ENCODE data around the gene EIF3A. TPM values are rescaled to one million over a fixed set of nuclear protein-coding genes. Genes with fewer than 3 reads are reported as not detected.

The EIF3A gene
- total and polyA plus RNA-seq, 2 donors (not counting 1 experiment from before 2014, with no cell fraction given): 39.9 to 112 TPM

DNA sequence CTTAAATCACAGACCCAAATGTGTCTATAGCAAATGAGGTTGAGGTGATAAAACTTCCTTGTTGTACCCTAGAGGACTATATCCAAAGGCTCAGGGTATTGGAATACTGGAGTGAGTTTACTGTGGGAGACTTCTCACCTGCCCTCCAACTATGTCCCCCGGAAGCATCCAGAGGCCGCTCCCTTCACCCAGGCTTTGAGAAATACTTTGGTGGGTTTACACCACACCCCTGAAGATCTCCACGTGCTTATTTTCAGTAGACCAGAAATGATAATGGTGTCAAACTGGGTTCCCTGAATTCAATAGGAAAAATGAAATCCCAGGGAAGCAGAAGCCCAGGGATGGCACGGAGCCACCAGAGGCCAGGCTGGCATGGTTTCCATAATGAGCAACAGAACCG is 82.4 kb downstream of the EIF3A start:
- H4K20me1 ChIP-seq (ENCODE audit: control insufficient read depth, extremely low read depth, insufficient read depth, low read length): no peaks in the 10 kb centered on the region
- H3K9me3 ChIP-seq (ENCODE audit: control insufficient read depth, insufficient read depth, low read depth, low read length): no peaks in the 10 kb centered on the region
- peaks cover 12% of the 10 kb centered on the region for H3K27me3 ChIP-seq (ENCODE audit: control insufficient read depth, insufficient read depth, low read length)
- no peak overlapping the region for H3K9ac ChIP-seq (ENCODE audit: insufficient read depth, low read length)
- H3K4me3 ChIP-seq (replicated peaks in 1 of 4; ENCODE audit: control extremely low read depth in 1 of 4, insufficient read depth in 1 of 4, low read depth in 3 of 4, low read length in 4 of 4): no peak overlapping the region
- no peak overlapping the region for H3K4me2 ChIP-seq (ENCODE audit: extremely low read depth, insufficient read depth, low read length)
- no peak overlapping the region for H3K27ac ChIP-seq (ENCODE audit: insufficient read depth, low read length)
- no peaks in the 10 kb centered on the region for H3K36me3 ChIP-seq (ENCODE audit: control insufficient read depth, insufficient read depth, low read length)
- H3K4me1 ChIP-seq (ENCODE audit: control insufficient read depth, extremely low read depth, insufficient read depth, low read length): no peaks in the 10 kb centered on the region
- TF ChIP-seq EZH2 (IDR thresholded peaks at IDR 0.05; ENCODE audit: low read length, missing control alignments): no peak
- H3K79me2 ChIP-seq (ENCODE audit: control insufficient read depth, insufficient read depth, low read length): no peaks in the 10 kb centered on the region
- DNase-seq (ENCODE audit: low read depth in 2 of 2): no peak
- no peak overlapping the region for H2AFZ ChIP-seq (ENCODE audit: low read length)

DNA sequence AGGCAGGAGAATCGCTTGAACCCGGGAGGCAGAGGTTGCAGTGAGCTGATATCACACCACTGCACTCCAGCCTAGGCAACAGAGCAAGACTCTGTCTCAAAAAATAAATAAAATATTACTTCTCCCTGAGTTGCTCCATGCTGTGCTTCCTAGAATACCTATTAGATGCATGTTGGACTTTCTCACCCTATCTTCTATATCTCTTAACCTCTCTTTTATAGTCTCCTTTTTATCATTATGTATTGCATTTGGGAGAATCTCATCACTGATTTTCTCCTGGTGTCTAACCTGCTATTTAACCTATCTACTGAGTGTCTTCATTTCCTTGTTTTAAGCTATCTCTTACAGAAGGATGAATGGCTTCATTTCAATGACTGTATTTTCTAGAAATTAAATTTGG is 83.2 kb downstream of the EIF3A start:
- Histone ChIP-seq H3K27me3 (ENCODE audit: control insufficient read depth, insufficient read depth, low read length) (peaks cover 12% of the 10 kb centered on the region), H4K20me1 (ENCODE audit: control insufficient read depth, extremely low read depth, insufficient read depth, low read length) (no peaks in the 10 kb centered on the region), H3K4me1 (ENCODE audit: control insufficient read depth, extremely low read depth, insufficient read depth, low read length) (no peaks in the 10 kb centered on the region), H3K36me3 (ENCODE audit: control insufficient read depth, insufficient read depth, low read length) (no peaks in the 10 kb centered on the region), H3K9ac (ENCODE audit: insufficient read depth, low read length) (no peak overlapping the region), H3K27ac (ENCODE audit: insufficient read depth, low read length) (no peak overlapping the region), H3K4me2 (ENCODE audit: extremely low read depth, insufficient read depth, low read length) (no peak overlapping the region), H3K79me2 (ENCODE audit: control insufficient read depth, insufficient read depth, low read length) (no peaks in the 10 kb centered on the region), H2AFZ (ENCODE audit: low read length) (no peak overlapping the region), H3K4me3 (replicated peaks in 1 of 4; ENCODE audit: control extremely low read depth in 1 of 4, insufficient read depth in 1 of 4, low read depth in 3 of 4, low read length in 4 of 4) (no peak overlapping the region), H3K9me3 (ENCODE audit: control insufficient read depth, insufficient read depth, low read depth, low read length) (no peaks in the 10 kb centered on the region)
- no peak for TF ChIP-seq CTCF (conservative IDR thresholded peaks at IDR 0.05 in 1 of 2, IDR thresholded peaks at IDR 0.05 in 1 of 2; ENCODE audit: low read depth in 1 of 2, low read length in 2 of 2)
- no peak for DNase-seq (ENCODE audit: low read depth in 2 of 2)

GRCh38 chr10:118995739-118996138 is 84.9 kb downstream of the EIF3A start:
- Histone ChIP-seq H3K27ac (ENCODE audit: insufficient read depth, low read length) (no peak overlapping the region), H3K79me2 (ENCODE audit: control insufficient read depth, insufficient read depth, low read length) (no peaks in the 10 kb centered on the region), H3K4me2 (ENCODE audit: extremely low read depth, insufficient read depth, low read length) (no peak overlapping the region), H3K27me3 (ENCODE audit: control insufficient read depth, insufficient read depth, low read length) (peaks cover 13% of the 10 kb centered on the region), H3K36me3 (ENCODE audit: control insufficient read depth, insufficient read depth, low read length) (no peaks in the 10 kb centered on the region), H3K4me3 (replicated peaks in 1 of 4; ENCODE audit: control extremely low read depth in 1 of 4, insufficient read depth in 1 of 4, low read depth in 3 of 4, low read length in 4 of 4) (no peak overlapping the region), H3K9me3 (ENCODE audit: control insufficient read depth, insufficient read depth, low read depth, low read length) (no peaks in the 10 kb centered on the region), H2AFZ (ENCODE audit: low read length) (no peak overlapping the region), H3K9ac (ENCODE audit: insufficient read depth, low read length) (no peak overlapping the region), H3K4me1 (ENCODE audit: control insufficient read depth, extremely low read depth, insufficient read depth, low read length) (no peaks in the 10 kb centered on the region), H4K20me1 (ENCODE audit: control insufficient read depth, extremely low read depth, insufficient read depth, low read length) (no peaks in the 10 kb centered on the region)
- DNase-seq (ENCODE audit: low read depth in 2 of 2): no peak
- no peak for TF ChIP-seq CTCF (conservative IDR thresholded peaks at IDR 0.05 in 1 of 2, IDR thresholded peaks at IDR 0.05 in 1 of 2; ENCODE audit: low read depth in 1 of 2, low read length in 2 of 2)

Measured in fibroblast of lung (primary cell).